Right renal cortex interstitium (tissue), 3 donors: Measurements from ENCODE around the gene NANOG. TPM values are rescaled to one million over a fixed set of nuclear protein-coding genes. Genes with fewer than 3 reads are reported as not detected.
"Not testable (repeated sequence)": the region's sequence is repeated elsewhere in the genome, so short reads cannot be mapped to it uniquely, and the experiment has no call there.

Experiments used
- DNase-seq, 3 donors: peaks; one replicate each; pipeline ENCODE4 v3.0.0-alpha.2; 2013; ENCODE audit warnings: low read depth in 3 of 3, low spot score in 2 of 3
- polyA plus RNA-seq, 3 donors: library from polyadenylated mRNA; unstranded; fragments of 120-200 nt; gene quantifications; one replicate each; pipeline ENCODE4 v1.2.1, GENCODE V29; 2013; ENCODE audit not compliant: insufficient read length in 3 of 3

Gene NANOG
- polyA plus RNA-seq = under 1 TPM; 0.06 to 0.11 (median 0.06) TPM

DNA sequence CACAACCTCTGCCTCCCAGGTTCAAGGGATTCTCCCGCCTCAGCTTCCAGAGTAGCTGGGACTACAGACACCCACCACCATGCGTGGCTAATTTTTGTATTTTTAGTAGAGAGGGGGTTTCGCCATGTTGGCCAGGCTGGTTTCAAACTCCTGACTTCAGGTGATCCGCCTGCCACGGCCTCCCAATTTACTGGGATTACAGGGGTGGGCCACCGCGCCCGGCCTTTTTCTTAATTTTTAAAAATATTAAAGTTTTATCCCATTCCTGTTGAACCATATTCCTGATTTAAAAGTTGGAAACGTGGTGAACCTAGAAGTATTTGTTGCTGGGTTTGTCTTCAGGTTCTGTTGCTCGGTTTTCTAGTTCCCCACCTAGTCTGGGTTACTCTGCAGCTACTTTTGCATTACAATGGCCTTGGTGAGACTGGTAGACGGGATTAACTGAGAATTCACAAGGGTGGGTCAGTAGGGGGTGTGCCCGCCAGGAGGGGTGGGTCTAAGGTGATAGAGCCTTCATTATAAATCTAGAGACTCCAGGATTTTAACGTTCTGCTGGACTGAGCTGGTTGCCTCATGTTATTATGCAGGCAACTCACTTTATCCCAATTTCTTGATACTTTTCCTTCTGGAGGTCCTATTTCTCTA is at the start of gene NANOG:
NANOG (plus strand) TSS at position 519 of the 645 bp plus-strand sequence. CDS start 213 bp downstream, outside the sequence.
- DNase-seq = not testable (repeated sequence)

DNA sequence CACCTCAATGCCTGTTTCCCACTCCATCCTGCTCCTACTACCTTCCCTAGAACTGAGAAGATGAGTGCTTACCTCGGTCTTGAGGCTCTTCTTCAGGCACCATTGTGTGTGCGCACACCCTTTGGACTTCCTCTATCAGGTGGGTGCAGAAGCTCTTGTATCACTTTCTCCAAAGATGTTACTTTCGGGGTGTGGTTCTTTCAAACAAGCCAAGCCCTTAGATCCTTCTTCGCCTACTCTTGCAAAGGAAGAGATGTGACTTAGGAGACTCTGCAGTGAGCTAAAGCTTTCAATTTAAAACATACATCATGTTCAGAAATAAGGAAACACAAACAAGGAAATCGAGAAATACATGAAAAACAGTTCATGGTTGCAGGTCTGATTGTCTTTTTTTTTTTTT is 42.0 kb upstream of the NANOG start, which contains the start of gene CLEC4C:
CLEC4C (minus strand) TSS at position 130 of the 400 bp plus-strand sequence; CDS start at position 103, 27 bp downstream.
- no peak for DNase-seq

DNA sequence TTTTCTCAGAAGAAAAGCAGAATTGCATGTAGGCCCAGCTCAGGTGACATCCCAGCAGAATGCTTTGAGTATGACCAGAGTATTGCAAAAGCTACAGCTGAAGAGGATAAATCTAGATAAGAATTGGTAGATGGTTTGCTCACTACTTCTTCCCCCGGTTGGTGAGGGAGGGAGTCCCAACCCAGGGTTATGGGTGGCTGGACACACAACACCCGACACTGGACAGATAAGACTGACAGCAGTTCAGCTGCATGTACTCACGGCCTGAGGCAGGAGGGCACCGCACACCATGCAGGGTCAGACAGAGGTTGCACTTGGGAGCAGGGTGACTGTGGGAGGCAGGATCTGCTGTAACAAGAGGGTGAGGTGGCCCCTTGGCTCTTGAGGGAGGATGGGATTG is 40.4 kb upstream of the NANOG start:
- DNase-seq = no peak

DNA sequence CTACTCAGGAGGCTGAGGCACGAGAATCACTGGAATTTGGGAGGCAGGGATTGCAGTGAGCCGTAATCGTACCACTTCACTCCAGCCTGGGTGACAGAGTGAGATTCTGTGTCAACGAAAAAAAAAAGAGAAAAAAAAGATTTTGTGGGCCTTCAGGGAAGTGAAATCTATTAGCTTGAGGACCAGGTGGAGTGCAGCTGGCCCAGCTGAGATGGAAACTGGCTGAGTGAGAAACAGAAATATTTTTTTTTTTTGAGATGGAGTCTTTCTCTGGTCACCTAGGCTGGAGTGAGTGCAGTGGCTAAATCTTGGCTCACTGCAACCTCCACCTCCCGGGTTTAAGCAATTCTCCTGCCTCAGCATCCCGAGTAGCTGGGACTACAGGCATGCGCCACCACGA is 39.8 kb upstream of the NANOG start:
- no peak for DNase-seq

DNA sequence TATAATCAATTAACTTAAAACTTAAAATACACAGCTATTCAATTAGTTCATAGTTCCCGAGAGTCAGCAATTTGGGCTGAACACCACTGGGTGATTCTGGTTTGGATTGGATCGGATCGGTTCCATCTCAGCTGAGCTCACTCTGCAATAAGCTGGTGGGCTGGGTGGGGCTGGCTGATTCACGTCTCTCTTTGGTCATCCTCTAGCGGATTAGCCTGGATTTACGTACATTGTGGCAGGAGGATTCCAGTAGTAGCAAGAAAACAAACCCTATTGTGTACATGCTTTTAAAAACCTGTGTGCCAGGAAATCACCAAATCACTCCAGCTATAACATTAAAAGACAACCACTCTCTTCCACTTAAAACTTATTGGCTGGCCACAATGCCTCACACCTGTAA is 38.9 kb upstream of the NANOG start:
- no peak for DNase-seq

DNA sequence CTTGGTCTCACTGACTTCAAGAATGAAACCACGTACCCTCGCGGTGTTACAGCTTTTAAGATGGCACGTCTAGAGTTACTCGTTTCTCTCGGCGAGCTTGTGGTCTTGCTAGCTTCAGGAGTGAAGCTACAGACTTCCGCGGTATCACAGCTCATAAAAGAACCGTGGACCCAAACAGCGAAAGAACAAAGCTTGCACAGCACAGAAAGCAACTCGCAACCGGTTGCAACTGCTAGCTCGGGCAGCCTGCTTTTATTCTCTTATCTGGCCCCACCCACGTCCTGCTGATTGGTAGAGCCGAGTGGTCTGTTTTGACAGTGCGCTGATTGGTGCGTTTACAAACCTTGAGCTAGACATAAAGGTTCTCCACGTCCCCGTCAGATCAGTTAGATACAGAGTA is 37.8 kb upstream of the NANOG start:
- DNase-seq = no peak

DNA sequence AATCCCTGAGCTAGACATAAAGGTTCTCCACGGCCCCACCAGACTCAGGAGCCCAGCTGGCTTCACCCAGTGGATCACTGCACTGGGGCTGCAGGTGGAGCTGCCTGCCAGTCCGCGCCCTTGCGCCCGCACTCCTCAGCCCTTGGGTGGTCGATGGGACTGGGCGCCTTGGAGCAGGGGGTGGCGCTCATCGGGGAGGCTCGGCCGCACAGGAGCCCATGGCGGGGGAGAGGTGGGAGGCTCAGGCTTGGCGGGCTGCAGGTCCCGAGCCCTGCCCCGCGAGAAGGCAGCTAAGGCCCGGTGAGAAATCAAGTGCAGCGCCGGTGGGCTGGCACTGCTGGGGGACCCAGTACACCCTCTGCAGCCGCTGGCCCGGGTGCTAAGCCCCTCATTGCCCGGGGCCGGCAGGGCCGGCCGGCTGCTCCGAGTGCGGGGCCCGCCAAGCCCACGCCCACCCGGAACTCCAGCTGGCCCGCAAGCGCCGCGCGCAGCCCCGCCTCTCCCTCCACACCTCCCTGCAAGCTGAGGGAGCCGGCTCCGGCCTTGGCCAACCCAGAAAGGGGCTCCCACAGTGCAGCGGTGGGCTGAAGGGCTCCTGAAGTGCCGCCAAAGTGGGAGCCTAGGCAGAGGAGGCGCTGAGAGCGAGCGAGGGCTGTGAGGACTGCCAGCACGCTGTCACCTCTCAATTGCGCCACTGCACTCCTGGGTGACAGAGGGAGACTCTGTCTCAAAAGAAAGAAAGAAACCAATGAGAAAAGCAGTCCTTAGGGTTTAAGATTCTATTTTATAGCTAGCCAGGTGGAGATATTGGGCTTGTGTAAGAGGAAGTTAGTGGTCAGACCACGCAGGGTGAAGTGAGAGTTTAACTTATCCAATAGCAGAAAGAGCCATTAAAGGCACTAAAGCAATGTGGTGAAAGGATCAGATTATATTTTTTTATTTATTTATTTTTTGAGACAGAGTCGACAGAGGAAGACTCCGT is 37.0 kb upstream of the NANOG start:
- not testable (repeated sequence) for DNase-seq

DNA sequence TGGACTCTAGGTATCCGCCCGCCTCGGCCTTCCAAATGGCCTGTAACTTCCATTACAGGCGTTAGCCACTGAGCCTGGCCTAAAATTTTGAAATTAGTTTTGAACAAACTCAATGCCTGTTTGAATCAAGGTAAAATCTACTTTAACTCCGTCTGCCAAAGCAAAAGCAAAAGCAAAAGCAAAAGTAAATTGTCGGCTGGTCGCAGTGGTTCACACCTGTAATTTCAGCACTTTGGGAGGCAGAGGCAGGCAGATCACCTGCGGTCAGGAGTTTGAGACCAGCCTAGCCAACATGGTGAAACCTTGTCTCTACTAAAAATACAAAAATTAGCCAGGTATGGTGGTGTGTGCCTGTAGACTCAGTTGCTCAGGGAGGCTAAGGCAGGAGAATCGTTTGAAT is 33.5 kb upstream of the NANOG start:
- not testable (repeated sequence) for DNase-seq

DNA sequence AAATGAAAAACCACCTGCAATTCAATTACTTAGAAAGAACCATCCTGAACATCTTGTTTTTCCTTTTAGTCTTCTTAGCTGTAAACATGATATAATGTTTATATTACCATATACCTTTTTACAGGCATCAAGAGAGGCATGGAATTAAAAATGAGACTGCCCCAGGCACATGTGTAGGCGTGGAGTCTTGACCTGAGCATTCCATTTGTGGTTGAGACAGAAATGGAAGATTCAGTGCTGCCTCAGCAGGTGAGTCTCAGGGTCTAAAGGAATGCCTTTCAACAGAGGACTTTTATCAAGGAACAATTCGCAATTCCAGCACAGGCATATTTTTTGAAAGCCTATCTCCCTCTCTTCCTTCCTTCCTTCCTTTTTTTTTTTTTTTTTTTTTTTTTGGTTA is 32.2 kb upstream of the NANOG start:
- DNase-seq = no peak

DNA sequence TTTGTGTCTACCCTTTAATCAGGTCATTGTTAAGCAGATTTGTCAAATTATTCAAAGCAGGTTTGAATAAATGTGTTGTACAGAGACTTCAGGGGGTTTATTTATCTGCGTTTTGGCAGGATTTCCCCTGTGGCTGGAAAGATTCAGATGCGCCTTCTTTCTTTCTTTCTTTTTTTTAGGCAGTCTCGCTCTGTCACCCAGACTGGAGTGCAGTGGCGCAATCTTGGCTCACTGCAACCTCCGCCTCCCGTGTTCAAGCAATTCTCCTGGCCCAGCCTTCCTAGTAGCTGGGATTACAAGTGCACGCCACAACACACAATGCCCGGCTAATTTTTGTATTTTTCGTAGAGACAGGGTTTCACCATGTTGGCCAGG is 30.4 kb upstream of the NANOG start:
- DNase-seq = no peak

DNA sequence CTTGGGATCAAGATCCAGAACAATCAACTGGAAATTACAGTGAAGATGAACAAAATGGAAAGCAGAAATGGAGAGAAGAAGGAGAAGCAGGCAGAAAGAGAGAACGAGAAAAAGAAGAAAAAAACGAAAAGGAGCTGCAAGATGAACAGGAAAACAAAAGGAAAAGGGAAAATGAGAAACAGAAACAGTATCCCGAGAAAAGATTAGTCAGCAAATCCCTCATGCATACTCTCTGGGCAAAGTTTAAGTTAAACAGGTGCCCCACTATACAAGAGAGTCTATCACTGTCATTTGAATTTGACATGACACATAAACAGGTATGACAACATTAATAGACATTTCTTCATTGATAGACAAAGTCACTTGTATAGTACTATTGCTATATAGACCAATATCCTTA is 19.2 kb upstream of the NANOG start:
- no peak for DNase-seq

DNA sequence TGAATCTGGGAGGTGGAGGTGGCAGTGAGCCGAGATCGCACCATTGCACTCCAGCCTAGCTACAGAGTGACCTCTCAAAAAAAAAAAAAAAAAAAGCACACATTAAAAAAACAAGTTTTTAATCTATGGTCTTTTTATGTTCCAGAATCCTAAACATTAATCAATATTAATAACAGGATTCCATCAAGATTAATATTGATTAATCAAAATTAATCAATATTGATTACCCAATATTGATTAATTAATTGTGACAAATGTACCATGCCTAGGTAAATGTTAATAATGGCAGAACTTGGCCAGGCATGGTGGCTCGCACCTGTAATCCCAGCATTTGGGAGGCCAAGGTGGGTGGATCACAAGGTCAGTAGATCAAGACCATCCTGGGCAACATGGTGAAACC is 7.9 kb upstream of the NANOG start:
- DNase-seq = no peak

DNA sequence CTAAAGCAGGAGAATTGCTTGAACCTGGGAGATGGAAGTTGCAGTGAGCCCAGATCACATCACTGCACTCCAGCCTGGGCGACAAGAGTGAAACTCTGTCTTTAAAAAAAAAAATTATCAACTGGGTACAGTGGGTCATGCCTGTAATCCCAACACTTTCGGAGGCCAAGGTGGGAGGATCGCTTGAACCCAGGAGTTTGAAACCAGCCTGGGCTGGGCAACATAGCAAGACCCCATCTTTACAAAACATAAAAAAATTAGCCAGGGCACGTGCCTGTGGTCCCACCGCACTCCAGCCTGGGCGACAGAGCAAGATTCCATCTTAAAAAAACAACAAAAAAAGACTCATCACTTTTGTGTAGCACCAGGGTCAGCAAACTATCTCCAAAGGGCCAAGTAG is 7.1 kb upstream of the NANOG start:
- no peak for DNase-seq

DNA sequence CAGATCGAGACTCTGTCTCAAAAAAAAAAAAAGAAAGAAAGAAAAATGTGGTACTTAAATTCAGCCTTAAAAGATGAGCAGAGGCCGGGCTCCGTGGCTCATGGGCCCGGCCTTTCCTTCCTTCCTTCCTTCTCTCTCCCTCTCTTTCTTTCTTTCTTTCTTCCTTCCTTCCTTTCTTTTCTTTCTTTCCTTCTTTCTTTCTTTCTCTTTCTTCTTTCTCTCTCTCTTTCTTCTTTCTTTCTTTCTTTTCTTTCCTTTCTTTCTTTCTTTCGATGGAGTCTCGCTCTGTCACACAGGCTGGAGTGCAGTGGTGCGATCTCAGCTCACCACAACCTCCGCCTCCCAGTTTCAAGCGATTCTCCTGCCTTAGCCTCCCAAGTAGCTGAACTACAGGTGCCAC is 5.8 kb upstream of the NANOG start:
- DNase-seq = not testable (repeated sequence)

DNA sequence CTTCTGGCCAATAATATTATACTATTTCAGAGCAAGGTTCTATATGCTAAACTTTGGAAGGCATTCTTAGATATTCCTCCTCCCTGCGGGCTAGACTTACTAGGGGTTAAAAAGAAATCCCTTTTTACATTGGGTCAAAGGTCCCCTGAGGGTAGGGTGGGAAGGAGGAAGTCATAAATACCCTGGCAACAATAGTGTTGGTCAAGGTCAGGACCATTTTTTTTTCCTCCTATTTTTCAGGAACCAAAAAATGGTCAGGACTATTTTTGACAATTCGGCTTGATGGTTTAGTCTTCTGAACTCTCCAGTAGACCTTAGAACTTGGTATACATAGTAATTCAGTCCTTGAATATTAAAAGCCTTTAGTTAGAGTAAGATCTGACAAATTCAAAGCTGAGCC is 4.5 kb upstream of the NANOG start:
- DNase-seq = no peak

DNA sequence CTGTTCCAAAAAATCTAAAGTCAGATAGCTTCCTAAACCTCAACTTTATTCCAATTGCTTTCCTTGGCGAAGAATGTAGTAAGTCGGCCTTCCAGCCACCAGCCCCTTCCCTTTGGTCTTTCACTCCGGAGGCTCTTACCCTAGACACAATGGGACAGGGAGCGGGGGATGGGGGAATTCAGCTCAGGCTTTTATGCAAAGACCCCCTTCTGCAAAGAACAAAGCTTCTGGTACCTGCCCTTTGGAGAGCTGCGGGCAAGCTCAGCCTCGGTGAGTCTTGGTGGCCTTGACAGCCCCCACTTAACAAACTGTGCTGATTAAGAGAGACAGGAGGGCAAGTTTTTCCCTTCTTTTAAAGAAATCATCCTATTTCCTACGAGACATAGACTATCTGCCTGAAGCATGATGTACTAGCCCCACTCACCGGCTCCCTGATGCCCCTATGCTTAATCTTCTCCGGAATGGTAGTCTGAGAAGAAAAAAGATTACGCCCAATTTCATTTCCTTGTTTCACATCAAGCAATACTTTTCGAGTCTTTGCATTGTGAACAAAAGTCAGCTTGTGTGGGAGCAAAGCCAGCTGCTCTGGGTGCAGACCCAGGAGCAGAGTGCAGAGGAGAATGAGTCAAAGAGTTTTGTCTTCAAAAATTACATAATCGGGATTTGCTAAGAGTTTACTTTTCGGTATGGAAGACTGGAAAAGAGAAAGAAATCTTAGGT is 1.5 kb upstream of the NANOG start:
- no peak for DNase-seq

DNA sequence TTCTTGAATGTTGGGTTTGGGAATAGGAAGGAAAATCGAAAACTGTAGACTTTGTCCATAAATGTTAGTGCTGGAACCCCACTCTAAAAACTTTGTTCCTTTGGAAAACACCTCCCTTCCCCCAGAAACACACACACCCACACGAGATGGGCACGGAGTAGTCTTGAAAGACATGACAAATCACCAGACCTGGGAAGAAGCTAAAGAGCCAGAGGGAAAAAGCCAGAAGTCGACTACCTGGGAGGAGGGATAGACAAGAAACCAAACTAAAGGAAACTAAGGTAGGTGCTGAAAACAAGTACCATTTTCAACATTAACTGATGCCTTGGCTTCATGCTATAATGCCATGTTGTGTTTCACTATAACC is 925 bp upstream of the NANOG start:
- no peak for DNase-seq

DNA sequence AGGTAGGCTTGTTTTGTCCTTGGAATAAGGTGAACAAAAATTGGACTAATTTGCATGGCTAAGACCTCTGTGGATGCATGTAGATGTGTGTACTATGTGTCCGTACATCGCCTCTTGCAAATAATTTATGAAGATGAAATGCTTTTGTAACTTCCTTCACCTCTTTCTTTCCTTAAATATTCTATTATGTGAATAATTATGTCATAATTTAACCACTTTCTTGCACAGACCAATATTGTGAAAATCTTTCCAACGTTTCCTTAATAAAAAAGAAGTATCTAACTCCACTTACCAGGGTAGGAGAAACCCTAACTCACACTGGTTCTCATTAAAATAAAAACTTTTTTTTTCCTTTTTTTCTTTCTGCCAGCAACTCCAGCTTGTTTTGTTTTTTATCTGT is 4.0 kb downstream of the NANOG start:
- DNase-seq = no peak

DNA sequence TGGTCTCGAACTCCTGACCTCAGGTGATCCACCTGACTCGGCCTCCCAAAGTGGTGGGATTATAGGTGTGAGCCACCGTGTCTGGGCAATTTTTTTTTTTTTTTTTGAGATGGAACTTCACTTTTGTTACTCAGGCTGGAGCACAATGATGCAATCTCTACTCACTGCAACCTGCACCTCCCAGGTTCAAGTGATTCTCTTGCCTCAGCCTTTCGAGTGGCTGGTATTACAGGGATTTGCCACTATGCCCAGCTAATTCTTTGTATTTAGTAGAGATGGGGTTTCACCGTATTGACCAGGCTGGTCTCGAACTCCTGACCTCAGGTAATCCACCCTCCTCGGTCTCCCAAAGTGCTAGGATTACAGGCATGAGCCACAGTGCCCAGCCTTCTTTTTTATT is 8.1 kb downstream of the NANOG start:
- DNase-seq = not testable (repeated sequence)

DNA sequence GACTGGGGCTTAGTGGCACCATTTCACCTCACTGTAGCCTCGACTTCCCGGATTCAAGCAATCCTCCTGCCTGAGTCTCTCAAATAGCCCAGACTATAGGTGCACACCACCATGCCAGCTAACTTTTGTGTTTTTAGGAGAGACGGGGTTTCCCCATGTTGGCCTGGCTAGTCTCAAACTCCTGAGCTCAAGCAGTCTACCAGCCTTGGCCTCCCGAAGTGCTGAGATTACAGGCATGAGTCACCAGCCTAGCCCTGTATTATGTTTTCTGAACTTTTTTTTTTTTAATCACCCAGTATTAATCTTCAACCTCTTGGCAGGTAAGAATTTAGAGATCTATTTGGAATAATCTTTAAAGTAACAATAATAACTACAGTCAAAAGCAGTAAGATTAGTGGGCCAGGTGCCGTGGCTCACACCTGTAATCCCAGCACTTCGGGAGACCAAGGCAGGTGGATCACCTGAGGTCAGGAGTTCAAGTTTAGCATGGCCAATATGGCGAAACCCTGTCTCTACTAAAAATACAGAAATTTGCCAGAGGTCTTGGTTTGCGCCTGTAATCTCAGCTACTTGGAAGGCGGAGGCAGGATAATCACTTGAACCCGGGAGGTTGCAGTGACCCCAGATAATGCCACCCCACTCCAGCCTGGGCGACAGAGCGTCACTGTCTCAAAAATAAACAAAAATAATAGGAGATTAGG is 8.6 kb downstream of the NANOG start:
- no peak for DNase-seq
